ENCODE results near the gene MCF2L2. TPM values are rescaled to one million over a fixed set of nuclear protein-coding genes. Genes with fewer than 3 reads are reported as not detected.

The MCF2L2 gene
- total RNA-seq, 2 donors from 2014 or later, result 0.25 to 1.4 TPM

DNA sequence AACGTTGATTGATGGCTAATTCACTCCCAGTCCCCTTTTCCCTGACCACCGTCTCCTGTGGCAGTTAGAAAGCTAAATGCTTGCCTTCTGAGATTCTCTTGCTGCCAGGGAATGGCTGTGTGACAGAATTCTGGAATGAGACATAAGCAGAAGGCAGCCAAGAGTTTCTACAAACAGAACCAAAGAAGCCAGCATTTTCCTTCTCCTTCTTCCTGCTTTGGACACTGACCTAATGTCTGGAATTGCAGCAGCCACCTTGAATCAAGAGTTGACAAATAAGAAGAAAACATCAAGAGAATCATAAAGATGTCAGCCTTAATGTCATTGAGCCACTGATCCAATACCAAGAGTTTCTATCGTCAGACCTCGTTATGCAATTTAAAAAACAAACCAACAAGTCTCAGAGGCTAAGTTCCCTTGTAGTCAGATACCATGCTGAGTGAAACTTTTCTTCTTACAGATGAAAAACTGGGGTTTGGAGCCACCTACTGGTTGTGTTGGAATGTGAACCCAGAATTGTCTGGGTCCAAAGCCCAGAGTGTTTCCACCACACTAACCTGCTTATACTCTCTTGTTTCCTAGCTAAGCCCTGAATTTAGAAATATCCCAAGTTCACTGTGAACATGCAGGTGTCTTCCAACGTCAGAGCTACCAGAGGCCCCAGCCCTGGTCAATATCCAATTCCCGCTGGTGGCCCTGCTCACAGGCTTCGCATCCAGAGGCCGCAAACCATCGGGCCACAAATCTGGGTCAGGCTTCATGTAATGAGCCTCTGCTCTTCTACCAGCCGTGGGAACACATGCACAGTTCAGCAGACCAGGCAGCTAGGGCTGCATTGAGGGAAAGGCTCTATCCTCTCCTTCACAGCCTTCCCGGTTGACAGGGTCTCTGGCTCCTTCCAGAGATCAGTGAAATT, 42.5 kb downstream of the MCF2L2 start:
- no peak overlapping the region for H3K4me3 ChIP-seq
- H3K4me1 ChIP-seq, result no peaks in the 10 kb centered on the region
- intact Hi-C loops (cut with DNase I), result loop anchor here (2.0 kb wide), 1 partner anchor 261 kb away; no protein-coding TSS in a partner anchor
- no peak overlapping the region for H3K9ac ChIP-seq (ENCODE audit: low read depth in 2 of 2, low read length in 2 of 2)
- TF ChIP-seq, protein P1, sequence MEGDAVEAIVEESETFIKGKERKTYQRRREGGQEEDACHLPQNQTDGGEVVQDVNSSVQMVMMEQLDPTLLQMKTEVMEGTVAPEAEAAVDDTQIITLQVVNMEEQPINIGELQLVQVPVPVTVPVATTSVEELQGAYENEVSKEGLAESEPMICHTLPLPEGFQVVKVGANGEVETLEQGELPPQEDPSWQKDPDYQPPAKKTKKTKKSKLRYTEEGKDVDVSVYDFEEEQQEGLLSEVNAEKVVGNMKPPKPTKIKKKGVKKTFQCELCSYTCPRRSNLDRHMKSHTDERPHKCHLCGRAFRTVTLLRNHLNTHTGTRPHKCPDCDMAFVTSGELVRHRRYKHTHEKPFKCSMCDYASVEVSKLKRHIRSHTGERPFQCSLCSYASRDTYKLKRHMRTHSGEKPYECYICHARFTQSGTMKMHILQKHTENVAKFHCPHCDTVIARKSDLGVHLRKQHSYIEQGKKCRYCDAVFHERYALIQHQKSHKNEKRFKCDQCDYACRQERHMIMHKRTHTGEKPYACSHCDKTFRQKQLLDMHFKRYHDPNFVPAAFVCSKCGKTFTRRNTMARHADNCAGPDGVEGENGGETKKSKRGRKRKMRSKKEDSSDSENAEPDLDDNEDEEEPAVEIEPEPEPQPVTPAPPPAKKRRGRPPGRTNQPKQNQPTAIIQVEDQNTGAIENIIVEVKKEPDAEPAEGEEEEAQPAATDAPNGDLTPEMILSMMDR (IDR thresholded peaks at IDR 0.05), result peak; percentile 56
- H3K9me3 ChIP-seq, result no peaks in the 10 kb centered on the region
- no peaks in the 10 kb centered on the region for H3K36me3 ChIP-seq
- no peak overlapping the region for H3K27ac ChIP-seq
- DNase-seq, result peak; percentile 74
- H3K27me3 ChIP-seq, result no peaks in the 10 kb centered on the region

DNA sequence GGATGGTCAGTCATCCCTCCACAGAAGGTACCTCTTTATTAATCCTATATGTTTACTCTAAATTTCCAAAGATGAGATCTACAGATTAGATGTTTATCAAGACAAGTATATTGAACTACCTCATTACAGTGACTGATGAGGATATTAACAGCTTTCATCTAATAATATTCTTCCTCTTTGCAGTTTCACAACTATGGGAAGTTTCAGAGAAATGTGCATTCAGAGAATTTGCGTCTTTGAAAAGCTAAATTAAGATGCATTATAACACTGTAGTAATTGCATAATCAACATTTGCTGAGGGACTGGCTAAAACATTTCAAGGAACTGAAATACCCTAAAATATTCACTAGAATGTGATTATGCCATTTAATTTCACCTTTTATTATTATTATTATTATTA, 46.7 kb downstream of the MCF2L2 start:
- H3K4me1 ChIP-seq, result no peaks in the 10 kb centered on the region
- no peak overlapping the region for H3K4me3 ChIP-seq
- no peak overlapping the region for H3K27ac ChIP-seq
- no peaks in the 10 kb centered on the region for H3K36me3 ChIP-seq
- H3K9me3 ChIP-seq, result no peaks in the 10 kb centered on the region
- no peak overlapping the region for H3K9ac ChIP-seq (ENCODE audit: low read depth in 2 of 2, low read length in 2 of 2)
- DNase-seq, result no peak
- intact Hi-C loops (cut with DNase I), result loop anchor here (2.0 kb wide), 1 partner anchor 259 kb away; no protein-coding TSS in a partner anchor
- no peaks in the 10 kb centered on the region for H3K27me3 ChIP-seq
- TF ChIP-seq, protein P1 (IDR thresholded peaks at IDR 0.05), result no peak

DNA sequence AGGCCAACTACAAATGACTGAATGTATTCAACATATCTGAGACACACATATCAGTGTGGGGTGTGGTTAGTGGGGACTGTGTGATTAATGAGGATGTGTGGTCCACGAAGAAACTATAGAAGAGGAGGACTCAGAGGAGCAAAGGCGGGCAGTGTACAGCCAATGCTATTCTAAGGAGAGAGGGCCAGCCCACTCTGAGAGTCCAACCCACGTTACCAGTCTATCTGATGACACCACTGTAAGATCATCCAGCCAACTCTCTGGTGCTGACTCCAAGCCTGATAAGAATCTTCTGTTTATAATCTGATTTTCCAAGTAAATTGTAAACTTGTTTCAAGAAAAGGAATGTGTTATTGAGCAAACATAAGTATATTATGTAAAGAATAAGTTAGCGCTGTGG, 47.2 kb downstream of the MCF2L2 start:
- no peaks in the 10 kb centered on the region for H3K27me3 ChIP-seq
- H3K9ac ChIP-seq (ENCODE audit: low read depth in 2 of 2, low read length in 2 of 2), result no peak overlapping the region
- H3K4me3 ChIP-seq, result no peak overlapping the region
- no peak overlapping the region for H3K27ac ChIP-seq
- TF ChIP-seq, protein P1 (IDR thresholded peaks at IDR 0.05), result no peak
- no peak for DNase-seq
- H3K9me3 ChIP-seq, result no peaks in the 10 kb centered on the region
- intact Hi-C loops (cut with DNase I), result loop anchor here (2.0 kb wide), 1 partner anchor 258 kb away; no protein-coding TSS in a partner anchor
- no peaks in the 10 kb centered on the region for H3K36me3 ChIP-seq
- no peaks in the 10 kb centered on the region for H3K4me1 ChIP-seq

DNA sequence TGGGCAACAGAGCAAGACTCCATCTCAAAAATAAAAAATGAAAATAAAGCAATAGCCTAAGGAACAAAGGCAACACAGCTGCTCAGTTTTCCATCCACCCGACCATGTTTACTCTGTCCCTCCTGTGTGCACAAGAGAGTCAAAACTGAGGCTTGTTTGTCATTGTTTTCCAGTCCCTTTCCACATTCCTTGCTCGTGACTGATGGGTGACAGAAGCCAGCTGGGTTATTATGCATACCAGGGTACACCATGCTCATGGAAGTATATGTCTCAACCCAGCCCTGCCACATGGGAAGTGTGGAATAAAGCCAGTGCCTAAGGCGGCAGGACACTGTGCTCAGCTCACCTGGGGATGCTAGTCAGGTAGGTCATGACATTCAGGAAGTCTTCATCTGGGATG, 49.5 kb downstream of the MCF2L2 start:
- no peaks in the 10 kb centered on the region for H3K9me3 ChIP-seq
- no peak for DNase-seq
- no peaks in the 10 kb centered on the region for H3K27me3 ChIP-seq
- intact Hi-C loops (cut with DNase I), result no loop called here
- H3K27ac ChIP-seq, result no peak overlapping the region
- TF ChIP-seq, protein P1 (IDR thresholded peaks at IDR 0.05), result no peak
- H3K36me3 ChIP-seq, result no peaks in the 10 kb centered on the region
- H3K4me1 ChIP-seq, result no peaks in the 10 kb centered on the region
- no peak overlapping the region for H3K9ac ChIP-seq (ENCODE audit: low read depth in 2 of 2, low read length in 2 of 2)
- H3K4me3 ChIP-seq, result no peak overlapping the region

DNA sequence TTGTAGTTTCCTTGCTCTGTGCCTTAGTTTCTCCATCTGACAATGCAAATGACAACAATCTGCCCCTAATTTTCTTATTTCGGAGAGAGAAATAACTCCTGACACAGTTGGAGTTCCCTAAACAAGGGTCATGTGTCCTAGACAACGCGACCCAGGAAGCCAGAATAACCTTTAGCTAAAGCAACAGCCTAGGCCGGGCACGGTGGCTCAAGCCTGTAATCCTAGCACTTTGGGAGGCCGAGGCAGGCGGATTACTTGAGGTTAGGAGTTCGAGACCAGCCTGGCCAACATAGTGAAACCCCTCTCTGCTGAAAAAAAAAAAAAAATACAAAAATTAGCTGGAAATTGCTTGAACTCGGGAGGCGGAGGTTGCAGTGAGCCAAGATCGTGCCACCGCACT, 49.9 kb downstream of the MCF2L2 start:
- Histone ChIP-seq H3K4me1 (no peaks in the 10 kb centered on the region), H3K27ac (no peak overlapping the region), H3K9me3 (no peaks in the 10 kb centered on the region), H3K27me3 (no peaks in the 10 kb centered on the region), H3K4me3 (no peak overlapping the region), H3K36me3 (no peaks in the 10 kb centered on the region), H3K9ac (ENCODE audit: low read depth in 2 of 2, low read length in 2 of 2) (no peak overlapping the region)
- TF ChIP-seq, protein P1 (IDR thresholded peaks at IDR 0.05), result no peak
- intact Hi-C loops (cut with DNase I), result no loop called here
- DNase-seq, result no peak
